SK-N-SH (cell line): ENCODE data around the gene RBM33. TPM values are rescaled to one million over a fixed set of nuclear protein-coding genes. Genes with fewer than 3 reads are reported as not detected.

Experiments
- CTCF ChIA-PET: fragments of 300-600, 350-600 bp; formaldehyde crosslinking; extraction: SDS; loops from one replicate; lab custom pipeline; 2021; lab: Yijun Ruan, JAX
- POLR2A ChIA-PET: fragments of 350-600 bp; sonication (Branson Sonifier 250); formaldehyde crosslinking; extraction: SDS; loops from one replicate; lab custom pipeline; 2020; ENCODE audit warnings: antibody characterized with exemption, inconsistent platforms; lab: Yijun Ruan, JAX
- DNase-seq: peaks from one replicate; pipeline ENCODE4 v3.0.0; 2012
- H2AFZ ChIP-seq: fragments of 200-600 bp; sonication (generic); 2 replicates; pipeline ENCODE4 v1.8.1; 2016; ENCODE audit warnings: antibody characterized with exemption, mild to moderate bottlenecking, low read depth
- H3F3A ChIP-seq: fragments of 200-600 bp; sonication (generic); replicated peaks from 2 replicates; pipeline ENCODE3; 2016; ENCODE audit warnings: antibody characterized with exemption, mild to moderate bottlenecking; ENCODE audit not compliant: insufficient read depth
- H3K27ac ChIP-seq, 2 experiments: fragments of 200-500 bp in 1 of 2; fragments of 200-600 bp in 1 of 2; sonication (Bioruptor generic) in 1 of 2; sonication (generic), shearing (Covaris generic) in 1 of 2; 2 replicates each; pipeline versions ENCODE4 v1.5.1 to v1.6.1; 2014 to 2016; ENCODE audit warnings: low read depth in 2 of 2, inconsistent platforms in 1 of 2, low read length in 1 of 2, mild to moderate bottlenecking in 1 of 2, mixed read lengths in 1 of 2
- H3K27me3 ChIP-seq: fragments of 200-600 bp; sonication (generic), shearing (Covaris generic); 2 replicates; pipeline ENCODE4 v1.6.1; 2016; ENCODE audit warnings: mixed run types; ENCODE audit not compliant: insufficient read depth
- H3K36me3 ChIP-seq, 2 experiments: fragments of 200-500 bp in 1 of 2; fragments of 200-600 bp in 1 of 2; sonication (Bioruptor generic) in 1 of 2; sonication (generic) in 1 of 2; replicated peaks in 1 of 2; 2 replicates each; pipeline versions ENCODE3 to v1.5.1; 2014 to 2016; ENCODE audit warnings: low read length in 1 of 2, mild to moderate bottlenecking in 1 of 2; ENCODE audit not compliant: insufficient read depth in 2 of 2, control insufficient read depth in 1 of 2
- H3K4me1 ChIP-seq, 2 experiments: fragments of 200-500 bp in 1 of 2; fragments of 200-600 bp in 1 of 2; sonication (Bioruptor generic) in 1 of 2; sonication (generic), shearing (Covaris generic) in 1 of 2; 2 replicates each; pipeline versions ENCODE4 v1.5.1 to v1.6.1; 2014 to 2016; ENCODE audit warnings: low read depth in 1 of 2, low read length in 1 of 2, mixed run types in 1 of 2; ENCODE audit not compliant: insufficient read depth in 2 of 2, control insufficient read depth in 1 of 2
- H3K4me2 ChIP-seq: fragments of 200-600 bp; sonication (generic), shearing (Covaris generic); 2 replicates; pipeline ENCODE4 v1.6.1; 2017; ENCODE audit warnings: mixed run types
- H3K4me3 ChIP-seq, 2 experiments: fragments of 200-500 bp in 1 of 2; fragments of 200-600 bp in 1 of 2; sonication (Bioruptor generic) in 1 of 2; sonication (generic), shearing (Covaris generic) in 1 of 2; 2 replicates each; pipeline versions ENCODE4 v1.5.1 to v1.8.1; 2014 to 2016; ENCODE audit warnings: low read depth in 2 of 2, inconsistent platforms in 1 of 2, low read length in 1 of 2, mild to moderate bottlenecking in 1 of 2, mixed read lengths in 1 of 2, moderate library complexity in 1 of 2
- H3K79me2 ChIP-seq: fragments of 200-600 bp; sonication (generic); 2 replicates; pipeline ENCODE4 v1.8.1; 2017; ENCODE audit warnings: mild to moderate bottlenecking; ENCODE audit not compliant: insufficient read depth
- H3K9ac ChIP-seq: fragments of 200-600 bp; sonication (generic); 2 replicates; pipeline ENCODE4 v1.6.1; 2017; ENCODE audit warnings: mixed run types
- H3K9me2 ChIP-seq: fragments of 200-600 bp; sonication (generic); 2 replicates; pipeline ENCODE4 v1.6.1; 2017; ENCODE audit warnings: mixed run types
- H3K9me3 ChIP-seq: fragments of 200-600 bp; sonication (generic); 2 replicates; pipeline ENCODE4 v1.6.1; 2017; ENCODE audit warnings: mixed run types, mild to moderate bottlenecking, moderate library complexity
- H4K20me1 ChIP-seq: fragments of 200-600 bp; sonication (generic); 2 replicates; pipeline ENCODE4 v1.6.1; 2017; ENCODE audit warnings: mild to moderate bottlenecking, mixed run types; ENCODE audit not compliant: insufficient read depth
- ELF1 ChIP-seq: IDR thresholded peaks from 2 replicates; pipeline ENCODE4 v1.4.0; 2012
- EZH2phosphoT487 ChIP-seq: fragments of 200-600 bp; sonication (generic); IDR thresholded peaks from 2 replicates; pipeline ENCODE4 v1.6.1; 2017; ENCODE audit warnings: low read depth, mixed run types, mild to moderate bottlenecking, antibody characterized with exemption, moderate library complexity, borderline replicate concordance
- FOXM1 ChIP-seq: IDR thresholded peaks from 2 replicates; pipeline ENCODE4 v1.4.0; 2012; ENCODE audit warnings: low read depth, mild to moderate bottlenecking
- GATA2 ChIP-seq: sonication (generic); formaldehyde crosslinking; IDR thresholded peaks from 2 replicates; pipeline ENCODE4 v1.5.0; 2020; ENCODE audit warnings: mild to moderate bottlenecking, missing genetic modification reagents
- JUND ChIP-seq: IDR thresholded peaks from 2 replicates; pipeline ENCODE4 v1.4.0; 2012
- MXI1 ChIP-seq: IDR thresholded peaks from 2 replicates; pipeline ENCODE4 v1.6.1; 2012; ENCODE audit warnings: mild to moderate bottlenecking, low read depth, low read length, improper control_type of control experiment
- POLR2AphosphoS5 ChIP-seq: IDR thresholded peaks from 2 replicates; pipeline ENCODE4 v1.6.1; 2012; ENCODE audit warnings: low read depth, low read length
- RCOR1 ChIP-seq: fragments of 150-350 bp; IDR thresholded peaks from 2 replicates; pipeline ENCODE4 v1.6.1; 2017; ENCODE audit warnings: antibody characterized with exemption, low read length
- RFX5 ChIP-seq: IDR thresholded peaks from 2 replicates; pipeline ENCODE4 v1.6.1; 2012; ENCODE audit warnings: mild to moderate bottlenecking, improper control_type of control experiment, low read length
- RXRA ChIP-seq: IDR thresholded peaks from 2 replicates; pipeline ENCODE4 v1.4.0; 2012; ENCODE audit warnings: low read depth, mild to moderate bottlenecking, borderline replicate concordance
- TAF1 ChIP-seq: IDR thresholded peaks from 2 replicates; pipeline ENCODE4 v1.6.1; 2012; ENCODE audit warnings: low read depth, mild to moderate bottlenecking, low read length, moderate library complexity, borderline replicate concordance
- TCF12 ChIP-seq: IDR thresholded peaks from 2 replicates; pipeline ENCODE4 v1.4.0; 2012
- TEAD4 ChIP-seq: IDR thresholded peaks from 2 replicates; pipeline ENCODE4 v1.4.0; 2012; ENCODE audit warnings: mild to moderate bottlenecking, borderline replicate concordance; ENCODE audit not compliant: insufficient read depth
- YY1 ChIP-seq: IDR thresholded peaks from 2 replicates; pipeline ENCODE4 v1.4.0; 2012; ENCODE audit warnings: low read depth, mild to moderate bottlenecking
- WGBS: methylation state at CpG from one replicate; pipeline ENCODE4 v1.1.6; 2017; ENCODE audit warnings: low lambda C conversion rate; 5-methylcytosine and 5-hydroxymethylcytosine counted together
- polyA plus RNA-seq, 3 experiments: library from polyadenylated mRNA; depleted of rRNA; stranded (reverse); fragments of >200 nt; gene quantifications; 2 replicates each; pipeline ENCODE4 v1.2.3, GENCODE V29; 2012
- TF ChIP-seq, protein P1 (sequence below): fragments of 150-350 bp; IDR thresholded peaks from 2 replicates; pipeline ENCODE4 v1.6.1; 2016; ENCODE audit warnings: mild to moderate bottlenecking, low read depth, low read length
- TF ChIP-seq, protein P2 (sequence below): IDR thresholded peaks from 2 replicates; pipeline ENCODE4 v1.6.1; 2012; ENCODE audit warnings: mild to moderate bottlenecking, low read depth, low read length, moderate library complexity
- TF ChIP-seq, protein P3 (sequence below): IDR thresholded peaks from 2 replicates; pipeline ENCODE4 v1.4.0; 2012; ENCODE audit warnings: low read depth
- TF ChIP-seq, protein P4 (sequence below): IDR thresholded peaks from 2 replicates; pipeline ENCODE4; 2012

The RBM33 gene
- polyA plus RNA-seq, 1 of the 3 experiments (the other 2 are of a cell fraction): 13.8 TPM

DNA sequence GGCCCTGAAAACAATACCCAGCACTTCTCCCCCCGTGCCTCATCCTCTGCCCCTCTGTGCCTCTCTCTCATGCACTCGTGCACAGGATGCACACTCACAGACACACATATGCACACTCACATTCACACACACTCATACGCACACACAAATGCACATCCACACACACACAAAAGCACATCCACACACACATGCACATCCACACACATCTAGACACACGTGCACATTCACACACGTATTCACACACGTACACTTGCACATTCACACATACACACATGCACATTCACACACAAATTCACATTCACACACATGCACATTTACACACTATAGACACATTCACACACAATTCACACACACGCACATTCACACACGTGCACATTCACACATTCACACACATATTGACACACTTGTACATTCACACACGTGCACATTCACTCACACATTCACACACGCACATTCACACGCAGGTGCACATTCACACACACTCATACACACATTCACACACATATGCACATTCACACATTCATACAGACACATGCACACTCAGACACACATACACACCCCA is 148.6 kb downstream of the RBM33 start:
- H2AFZ ChIP-seq: no peak overlapping the region

More for the DNA sequence above, 148.6 kb downstream of the RBM33 start:
- Histone ChIP-seq H4K20me1 (no peaks in the 10 kb centered on the region), H3K79me2 (no peaks in the 10 kb centered on the region), H3K4me3 (no peak overlapping the region), H3K4me1 (peaks cover 0 to 2% of the 10 kb centered on the region in 2 experiments; a peak in 1 of 4 replicates), H3K27ac (no peak overlapping the region), H3F3A (peaks cover 5% of the 10 kb centered on the region), H3K9me3 (no peaks in the 10 kb centered on the region), H3K27me3 (peaks cover 26% of the 10 kb centered on the region; the same call in 1 of the 2 replicates), H3K9ac (no peak overlapping the region), H3K36me3 (no peaks in the 10 kb centered on the region), H3K9me2 (no peaks in the 10 kb centered on the region), H3K4me2 (no peak overlapping the region)
- DNase-seq: no peak
- no peak for TF ChIP-seq RXRA
- TF ChIP-seq YY1: no peak
- no peak for TF ChIP-seq JUND
- TF ChIP-seq EZH2phosphoT487: no peak
- TF ChIP-seq TCF12: no peak
- no peak for TF ChIP-seq POLR2AphosphoS5
- no peak for TF ChIP-seq TEAD4
- TF ChIP-seq, protein P1, sequence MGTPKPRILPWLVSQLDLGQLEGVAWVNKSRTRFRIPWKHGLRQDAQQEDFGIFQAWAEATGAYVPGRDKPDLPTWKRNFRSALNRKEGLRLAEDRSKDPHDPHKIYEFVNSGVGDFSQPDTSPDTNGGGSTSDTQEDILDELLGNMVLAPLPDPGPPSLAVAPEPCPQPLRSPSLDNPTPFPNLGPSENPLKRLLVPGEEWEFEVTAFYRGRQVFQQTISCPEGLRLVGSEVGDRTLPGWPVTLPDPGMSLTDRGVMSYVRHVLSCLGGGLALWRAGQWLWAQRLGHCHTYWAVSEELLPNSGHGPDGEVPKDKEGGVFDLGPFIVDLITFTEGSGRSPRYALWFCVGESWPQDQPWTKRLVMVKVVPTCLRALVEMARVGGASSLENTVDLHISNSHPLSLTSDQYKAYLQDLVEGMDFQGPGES: no peak
- no peak for TF ChIP-seq RCOR1
- TF ChIP-seq RFX5: no peak
- TF ChIP-seq, protein P2, sequence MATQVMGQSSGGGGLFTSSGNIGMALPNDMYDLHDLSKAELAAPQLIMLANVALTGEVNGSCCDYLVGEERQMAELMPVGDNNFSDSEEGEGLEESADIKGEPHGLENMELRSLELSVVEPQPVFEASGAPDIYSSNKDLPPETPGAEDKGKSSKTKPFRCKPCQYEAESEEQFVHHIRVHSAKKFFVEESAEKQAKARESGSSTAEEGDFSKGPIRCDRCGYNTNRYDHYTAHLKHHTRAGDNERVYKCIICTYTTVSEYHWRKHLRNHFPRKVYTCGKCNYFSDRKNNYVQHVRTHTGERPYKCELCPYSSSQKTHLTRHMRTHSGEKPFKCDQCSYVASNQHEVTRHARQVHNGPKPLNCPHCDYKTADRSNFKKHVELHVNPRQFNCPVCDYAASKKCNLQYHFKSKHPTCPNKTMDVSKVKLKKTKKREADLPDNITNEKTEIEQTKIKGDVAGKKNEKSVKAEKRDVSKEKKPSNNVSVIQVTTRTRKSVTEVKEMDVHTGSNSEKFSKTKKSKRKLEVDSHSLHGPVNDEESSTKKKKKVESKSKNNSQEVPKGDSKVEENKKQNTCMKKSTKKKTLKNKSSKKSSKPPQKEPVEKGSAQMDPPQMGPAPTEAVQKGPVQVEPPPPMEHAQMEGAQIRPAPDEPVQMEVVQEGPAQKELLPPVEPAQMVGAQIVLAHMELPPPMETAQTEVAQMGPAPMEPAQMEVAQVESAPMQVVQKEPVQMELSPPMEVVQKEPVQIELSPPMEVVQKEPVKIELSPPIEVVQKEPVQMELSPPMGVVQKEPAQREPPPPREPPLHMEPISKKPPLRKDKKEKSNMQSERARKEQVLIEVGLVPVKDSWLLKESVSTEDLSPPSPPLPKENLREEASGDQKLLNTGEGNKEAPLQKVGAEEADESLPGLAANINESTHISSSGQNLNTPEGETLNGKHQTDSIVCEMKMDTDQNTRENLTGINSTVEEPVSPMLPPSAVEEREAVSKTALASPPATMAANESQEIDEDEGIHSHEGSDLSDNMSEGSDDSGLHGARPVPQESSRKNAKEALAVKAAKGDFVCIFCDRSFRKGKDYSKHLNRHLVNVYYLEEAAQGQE: no peak
- TF ChIP-seq, protein P3, sequence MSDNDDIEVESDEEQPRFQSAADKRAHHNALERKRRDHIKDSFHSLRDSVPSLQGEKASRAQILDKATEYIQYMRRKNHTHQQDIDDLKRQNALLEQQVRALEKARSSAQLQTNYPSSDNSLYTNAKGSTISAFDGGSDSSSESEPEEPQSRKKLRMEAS: no peak
- no peak for TF ChIP-seq GATA2 (CRISPR knock-in tag)
- TF ChIP-seq MXI1: no peak
- TF ChIP-seq TAF1: no peak
- no peak for TF ChIP-seq FOXM1
- TF ChIP-seq, protein P4, sequence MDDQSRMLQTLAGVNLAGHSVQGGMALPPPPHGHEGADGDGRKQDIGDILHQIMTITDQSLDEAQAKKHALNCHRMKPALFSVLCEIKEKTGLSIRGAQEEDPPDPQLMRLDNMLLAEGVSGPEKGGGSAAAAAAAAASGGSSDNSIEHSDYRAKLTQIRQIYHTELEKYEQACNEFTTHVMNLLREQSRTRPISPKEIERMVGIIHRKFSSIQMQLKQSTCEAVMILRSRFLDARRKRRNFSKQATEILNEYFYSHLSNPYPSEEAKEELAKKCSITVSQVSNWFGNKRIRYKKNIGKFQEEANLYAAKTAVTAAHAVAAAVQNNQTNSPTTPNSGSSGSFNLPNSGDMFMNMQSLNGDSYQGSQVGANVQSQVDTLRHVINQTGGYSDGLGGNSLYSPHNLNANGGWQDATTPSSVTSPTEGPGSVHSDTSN: no peak
- no peak for TF ChIP-seq ELF1
- ChIA-PET POLR2A (no interaction called here), CTCF (interaction anchor here (1.0 to 3.5 kb wide), 2 partner anchors 13 to 194 kb away, joined by 3 to 20 read pairs; no protein-coding TSS in a partner anchor)
- 66% methylated on average over 11 of the region's 11 CpGs for WGBS
